GM13977 (cell line): Measurements from ENCODE around the gene PRRT4.

ENCODE experiments used
- DNase-seq: peaks from one replicate; pipeline ENCODE4 v3.0.0; 2012; ENCODE audit warnings: low spot score
- CTCF ChIP-seq: IDR thresholded peaks from 2 replicates; pipeline ENCODE4 v1.5.1; 2012; ENCODE audit warnings: mild to moderate bottlenecking, control low read depth; ENCODE audit not compliant: insufficient read depth; ENCODE audit errors: extremely low read depth, missing control alignments
- in situ Hi-C: fragments of 300-500 bp; cut with MboI; formaldehyde crosslinking; loops from one replicate; pipeline ENCODE4 v1.12.0; 2022; ENCODE audit warnings: low sequenced_read_pairs, low pct_unique_long_range_greater_than_20kb, mixed read lengths, inconsistent platforms; ENCODE audit not compliant: unreplicated experiment

Gene PRRT4

GRCh38 chr7:128374041-128374440 is 12.6 kb upstream of the PRRT4 start:
- no peak for DNase-seq
- in situ Hi-C loops: no loop called here
- TF ChIP-seq CTCF: no peak

- in situ Hi-C loops: no loop called here
- no peak for TF ChIP-seq CTCF
- no peak for DNase-seq
These were observed 12.1 kb upstream of the PRRT4 start for GRCh38 chr7:128373606-128374005.

GRCh38 chr7:128370491-128370890 is 9.0 kb upstream of the PRRT4 start:
- no peak for TF ChIP-seq CTCF
- DNase-seq: no peak
- in situ Hi-C loops: no loop called here

GRCh38 chr7:128366986-128367385 is 5.5 kb upstream of the PRRT4 start:
- no peak for DNase-seq
- in situ Hi-C loops: no loop called here
- no peak for TF ChIP-seq CTCF

GRCh38 chr7:128366300-128366699 is 4.8 kb upstream of the PRRT4 start:
- no peak for DNase-seq
- TF ChIP-seq CTCF: no peak
- in situ Hi-C loops: no loop called here

- DNase-seq: no peak
- TF ChIP-seq CTCF: no peak
- in situ Hi-C loops: no loop called here
These were observed 3.9 kb upstream of the PRRT4 start for GRCh38 chr7:128365432-128365831.
